GM12878 (cell line): Measurements from ENCODE around the gene TRAF5. TPM values are rescaled to one million over a fixed set of nuclear protein-coding genes. Genes with fewer than 3 reads are reported as not detected.

Experiments
- ATAC-seq: fragments of 200-7000 bp; cut with Tn5 transposase; 3 replicates; pipeline ENCODE4 v1.9.1; 2020; ENCODE audit warnings: mild to moderate bottlenecking, moderate library complexity
- BruUV-seq: library from RNA; stranded (reverse); fragments of 400-500 nt; replicated peaks from 2 replicates; lab custom pipeline; 2021; lab: Mats Ljungman, UMichigan
- CTCF ChIA-PET: fragments of 300-600 bp; sonication (Branson Sonifier 250); formaldehyde crosslinking; extraction: SDS; loops from one replicate; lab custom pipeline; 2021; ENCODE audit warnings: inconsistent platforms; lab: Yijun Ruan, JAX
- POLR2A ChIA-PET: fragments of 350-600 bp; formaldehyde crosslinking; extraction: SDS; loops from one replicate; lab custom pipeline; 2021; ENCODE audit warnings: inconsistent platforms; lab: Charles Lee
- RAD21 ChIA-PET: fragments of 300-600 bp; sonication (Branson Sonifier 250); formaldehyde crosslinking; loops from one replicate; lab custom pipeline; 2023; ENCODE audit warnings: antibody characterized with exemption; ENCODE audit not compliant: unreplicated experiment; lab: Charles Lee
- SMC1A ChIA-PET: fragments of 300-600 bp; sonication (Branson Sonifier 250); formaldehyde crosslinking; loops from one replicate; lab custom pipeline; 2023; ENCODE audit not compliant: unreplicated experiment, uncharacterized antibody; lab: Charles Lee
- DNase-seq: peaks from one replicate; pipeline ENCODE4 v3.0.0-alpha.2; 2011; ENCODE audit warnings: low read depth, low spot score
- FAIRE-seq: peaks from 3 replicates; lab custom pipeline; 2011; peaks lifted over from hg19 to GRCh38; lab: Jason Lieb, UNC
- H2AFZ ChIP-seq: 2 replicates; pipeline ENCODE4 v1.6.0; 2011; ENCODE audit warnings: low read depth, low read length, control low read depth; ENCODE audit not compliant: control insufficient read depth
- H3K27ac ChIP-seq: 2 replicates; pipeline ENCODE4 v1.5.1; 2011; ENCODE audit warnings: control low read depth; ENCODE audit not compliant: control insufficient read depth, insufficient read depth
- H3K27me3 ChIP-seq, 2 experiments: replicated peaks in 1 of 2; 2 replicates each; pipeline versions ENCODE4 v1.6.0 to v1.6.1; 2011; ENCODE audit warnings: low read length in 1 of 2; ENCODE audit not compliant: control insufficient read depth in 2 of 2, insufficient read depth in 2 of 2
- H3K36me3 ChIP-seq, 2 experiments: 2 replicates each; pipeline ENCODE4 v1.5.1; 2011; ENCODE audit warnings: low read length in 1 of 2; ENCODE audit not compliant: control insufficient read depth in 2 of 2, insufficient read depth in 2 of 2
- H3K4me1 ChIP-seq: 2 replicates; pipeline ENCODE4 v1.6.1; 2011; ENCODE audit warnings: mild to moderate bottlenecking, low read length, moderate library complexity, mixed read lengths; ENCODE audit not compliant: control insufficient read depth, insufficient read depth
- H3K4me2 ChIP-seq: 2 replicates; pipeline ENCODE4 v1.6.0; 2011; ENCODE audit warnings: control low read depth; ENCODE audit not compliant: control insufficient read depth, insufficient read depth
- H3K4me3 ChIP-seq: fragments of 200-600 bp; sonication (generic); 2 replicates; pipeline ENCODE4 v1.5.1; 2016
- H3K79me2 ChIP-seq: 2 replicates; pipeline ENCODE4 v1.6.0; 2011; ENCODE audit warnings: low read length; ENCODE audit not compliant: control insufficient read depth, insufficient read depth
- H3K9ac ChIP-seq: 2 replicates; pipeline ENCODE4 v1.8.0; 2011; ENCODE audit warnings: low read length, control low read depth, mixed read lengths; ENCODE audit not compliant: control insufficient read depth, insufficient read depth
- H3K9me3 ChIP-seq: replicated peaks from 3 replicates; pipeline ENCODE4 v1.5.1; 2011; ENCODE audit warnings: mild to moderate bottlenecking, low read length; ENCODE audit not compliant: control insufficient read depth, insufficient read depth
- H4K20me1 ChIP-seq: 2 replicates; pipeline ENCODE4 v1.6.0; 2011; ENCODE audit not compliant: control insufficient read depth, insufficient read depth
- ATF7 ChIP-seq: fragments of 450-650 bp; IDR thresholded peaks from 2 replicates; pipeline ENCODE4 v1.6.1; 2016; ENCODE audit warnings: low read depth, mild to moderate bottlenecking
- BRCA1 ChIP-seq: IDR thresholded peaks from 2 replicates; pipeline ENCODE4 v1.6.1; 2011; ENCODE audit warnings: low read depth, low read length, improper control_type of control experiment
- CBX3 ChIP-seq: fragments of 200-600 bp; sonication (generic); IDR thresholded peaks from 2 replicates; pipeline ENCODE4 v1.6.1; 2016; ENCODE audit warnings: low read depth, borderline replicate concordance
- CBX5 ChIP-seq: sonication (generic); IDR thresholded peaks from 2 replicates; pipeline ENCODE4 v1.6.1; 2016; ENCODE audit warnings: low read depth, moderate library complexity, mild to moderate bottlenecking, inconsistent platforms
- E2F8 ChIP-seq: fragments of 450-650 bp; IDR thresholded peaks from 2 replicates; pipeline ENCODE4 v1.6.1; 2018; ENCODE audit warnings: mild to moderate bottlenecking, low read depth, moderate library complexity; ENCODE audit not compliant: partially characterized antibody
- EGR1 ChIP-seq, 2 experiments: IDR thresholded peaks; 1 replicate in 1 of 2; 2 replicates in 1 of 2; pipeline ENCODE4 v1.6.1; 2011 to 2012; ENCODE audit warnings: low read depth in 2 of 2, low read length in 2 of 2, borderline replicate concordance in 1 of 2, mild to moderate bottlenecking in 1 of 2, moderate library complexity in 1 of 2
- GABPA ChIP-seq: IDR thresholded peaks from 2 replicates; pipeline ENCODE4 v1.6.1; 2014; ENCODE audit warnings: antibody characterized with exemption, low read depth, mild to moderate bottlenecking, inconsistent platforms
- NFYB ChIP-seq: IDR thresholded peaks from 2 replicates; pipeline ENCODE4 v1.6.1; 2011; ENCODE audit warnings: low read depth, mild to moderate bottlenecking, low read length, improper control_type of control experiment, moderate library complexity; ENCODE audit not compliant: insufficient read depth
- POLR2A ChIP-seq: IDR thresholded peaks from 2 replicates; pipeline ENCODE4 v1.6.1; 2011; ENCODE audit warnings: low read depth, mild to moderate bottlenecking, low read length
- TAF1 ChIP-seq: IDR thresholded peaks from 2 replicates; pipeline ENCODE4 v1.6.1; 2011; ENCODE audit warnings: mild to moderate bottlenecking, low read depth, low read length, borderline replicate concordance
- ZZZ3 ChIP-seq: IDR thresholded peaks from 2 replicates; pipeline ENCODE4 v1.6.1; 2011; ENCODE audit warnings: low read depth; ENCODE audit not compliant: control insufficient read depth, insufficient read length
- WGBS: methylation state at CpG from one replicate; pipeline ENCODE4 v1.1.6; 2016; ENCODE audit warnings: low lambda C conversion rate; ENCODE audit not compliant: insufficient replicate concordance, insufficient coverage; ENCODE audit errors: missing lambda C conversion rate; 5-methylcytosine and 5-hydroxymethylcytosine counted together
- in situ Hi-C: fragments of 300-500 bp; cut with MboI; formaldehyde crosslinking; loops from 9 replicates; pipeline ENCODE4 v1.14.3; 2018; ENCODE audit warnings: mixed read lengths
- intact Hi-C: fragments of 100-400 bp; cut with micrococcal nuclease; formaldehyde crosslinking; loops from one replicate; pipeline ENCODE4 v1.14.2; 2022; ENCODE audit not compliant: unreplicated experiment
- polyA plus RNA-seq, 11 experiments: library from polyadenylated mRNA; depleted of rRNA in 4 of 11; unstranded in 6 of 11; stranded (reverse) in 5 of 11; fragments of >200 nt; fragmentation: Nextera tagmentation in 4 of 11; fragmentation: Illumina TruSeq in 1 of 11; extraction: Ambion mirVana in 4 of 11; extraction: Trizol in 1 of 11; gene quantifications; 1 replicate in 1 of 11; 2 replicates in 10 of 11; pipeline versions ENCODE4 v1.2.1 to v1.2.3, GENCODE V29; 2011 to 2016; ENCODE audit warnings: inconsistent platforms in 2 of 11, missing spikeins in 2 of 11, low read depth in 1 of 11
- total RNA-seq, 4 experiments: library from RNA; depleted of rRNA in 3 of 4; stranded (reverse); fragments of >200 nt in 3 of 4; fragmentation: Illumina TruSeq in 1 of 4; extraction: Trizol in 1 of 4; gene quantifications; 2 replicates each; pipeline versions ENCODE4 v1.2.1 to v1.2.3, GENCODE V29; 2013 to 2021
- TF ChIP-seq, protein P1 (sequence below): fragments of 450-650 bp; IDR thresholded peaks from 2 replicates; pipeline ENCODE4 v1.6.1; 2016; ENCODE audit warnings: mild to moderate bottlenecking

Gene TRAF5
- total and polyA plus RNA-seq, 10 of the 15 experiments (the other 5 are each of a cell fraction or from before 2014, with no cell fraction given), result 10.6 to 36.5 (median 26.3) TPM

GRCh38 chr1:211415700-211416099 is 89.1 kb downstream of the TRAF5 start:
- BruUV-seq, result no TSS peak
- no peak for DNase-seq
- in situ Hi-C loops, result no loop called here
- no peaks in the 10 kb centered on the region for H3K4me1 ChIP-seq
- no peak overlapping the region for H2AFZ ChIP-seq
- POLR2A ChIA-PET, result no interaction called here
- CTCF ChIA-PET, result interaction anchor here (0.9 to 2.2 kb wide), 4 partner anchors 16 to 92 kb away, joined by 3 to 13 read pairs (median 4); no protein-coding TSS in a partner anchor
- intact Hi-C loops, result no loop called here
- no peaks in the 10 kb centered on the region for H4K20me1 ChIP-seq
- FAIRE-seq, result no peak
- H3K4me2 ChIP-seq, result no peak overlapping the region
- RAD21 ChIA-PET, result interaction anchor here (0.9 to 1.1 kb wide), 2 partner anchors 32 to 92 kb away, joined by 3 read pairs; no protein-coding TSS in a partner anchor
- no peak overlapping the region for H3K27ac ChIP-seq
- SMC1A ChIA-PET, result interaction anchor here (0.9 to 1.0 kb wide), 2 partner anchors 35 to 61 kb away, joined by 3 to 5 read pairs; no protein-coding TSS in a partner anchor
- H3K9ac ChIP-seq, result no peak overlapping the region
- WGBS, result 92% methylated on average over 2 of the region's 2 CpGs
- no peaks in the 10 kb centered on the region for H3K9me3 ChIP-seq
- H3K27me3 ChIP-seq, result no peaks in the 10 kb centered on the region
- H3K79me2 ChIP-seq, result no peaks in the 10 kb centered on the region
- ATAC-seq, result no peak
- H3K36me3 ChIP-seq, result no peaks in the 10 kb centered on the region
- TF ChIP-seq, protein P1, sequence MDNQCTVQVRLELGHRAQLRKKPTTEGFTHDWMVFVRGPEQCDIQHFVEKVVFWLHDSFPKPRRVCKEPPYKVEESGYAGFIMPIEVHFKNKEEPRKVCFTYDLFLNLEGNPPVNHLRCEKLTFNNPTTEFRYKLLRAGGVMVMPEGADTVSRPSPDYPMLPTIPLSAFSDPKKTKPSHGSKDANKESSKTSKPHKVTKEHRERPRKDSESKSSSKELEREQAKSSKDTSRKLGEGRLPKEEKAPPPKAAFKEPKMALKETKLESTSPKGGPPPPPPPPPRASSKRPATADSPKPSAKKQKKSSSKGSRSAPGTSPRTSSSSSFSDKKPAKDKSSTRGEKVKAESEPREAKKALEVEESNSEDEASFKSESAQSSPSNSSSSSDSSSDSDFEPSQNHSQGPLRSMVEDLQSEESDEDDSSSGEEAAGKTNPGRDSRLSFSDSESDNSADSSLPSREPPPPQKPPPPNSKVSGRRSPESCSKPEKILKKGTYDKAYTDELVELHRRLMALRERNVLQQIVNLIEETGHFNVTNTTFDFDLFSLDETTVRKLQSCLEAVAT, result no peak
- no peak for TF ChIP-seq EGR1 (IDR thresholded peaks at IDR 0.05; ENCODE audit: borderline replicate concordance in 1 of 2, low read depth in 2 of 2, low read length in 2 of 2)
- no peak for TF ChIP-seq BRCA1
- TF ChIP-seq NFYB, result no peak
- no peak for TF ChIP-seq GABPA
- TF ChIP-seq CBX5, result no peak
- TF ChIP-seq POLR2A, result no peak
- TF ChIP-seq ZZZ3, result no peak
- no peak for TF ChIP-seq ATF7
- no peak for TF ChIP-seq E2F8
- no peak for TF ChIP-seq CBX3
- no peak for TF ChIP-seq TAF1
- no peak overlapping the region for H3K4me3 ChIP-seq
